ENCODE results near the gene WSCD2. TPM values are rescaled to one million over a fixed set of nuclear protein-coding genes. Genes with fewer than 3 reads are reported as not detected.

Gene WSCD2
- total RNA-seq, 2 donors from 2014 or later, result not detected

GRCh38 chr12:108102363-108102762 lies 26.7 kb upstream of the WSCD2 start:
- no peak for DNase-seq (ENCODE audit: low spot score in 2 of 2)
- no peaks in the 10 kb centered on the region for H3K36me3 Mint-ChIP-seq
- H3K27ac Mint-ChIP-seq, result no peak overlapping the region
- no peaks in the 10 kb centered on the region for H3K9me3 Mint-ChIP-seq
- ATAC-seq, result no peak

GRCh38 chr12:108103087-108103486 lies 26.0 kb upstream of the WSCD2 start:
- no peak for ATAC-seq
- no peaks in the 10 kb centered on the region for H3K36me3 Mint-ChIP-seq
- DNase-seq (ENCODE audit: low spot score in 2 of 2), result no peak
- H3K27ac Mint-ChIP-seq, result no peak overlapping the region
- H3K9me3 Mint-ChIP-seq, result no peaks in the 10 kb centered on the region

DNA sequence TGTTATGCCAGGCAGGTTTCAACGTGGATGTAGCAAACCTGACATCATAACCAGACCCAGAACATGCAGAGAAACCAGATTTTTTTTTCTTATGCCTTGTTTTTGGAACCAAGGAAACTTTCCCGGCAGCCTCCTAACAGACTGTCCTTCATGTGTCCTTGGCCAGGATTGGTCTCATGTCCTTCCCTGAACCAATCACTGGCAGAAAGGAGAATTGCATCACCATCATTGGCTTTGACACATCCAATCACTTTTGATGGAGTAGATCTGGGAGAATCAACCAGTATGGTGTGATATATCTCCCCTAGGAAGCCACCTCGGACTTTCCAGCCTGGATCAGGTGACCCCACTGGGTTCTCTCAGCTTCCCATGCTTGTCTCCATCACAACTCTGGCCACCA lies 25.6 kb upstream of the WSCD2 start:
- DNase-seq (ENCODE audit: low spot score in 2 of 2) (no peak), ATAC-seq (no peak)
- no peaks in the 10 kb centered on the region for H3K9me3 Mint-ChIP-seq
- H3K27ac Mint-ChIP-seq, result no peak overlapping the region
- no peaks in the 10 kb centered on the region for H3K36me3 Mint-ChIP-seq

GRCh38 chr12:108104657-108105056 lies 24.4 kb upstream of the WSCD2 start:
- Mint-ChIP-seq H3K27ac (no peak overlapping the region), H3K9me3 (no peaks in the 10 kb centered on the region), H3K36me3 (no peaks in the 10 kb centered on the region)
- ATAC-seq (no peak), DNase-seq (ENCODE audit: low spot score in 2 of 2) (no peak)

DNA sequence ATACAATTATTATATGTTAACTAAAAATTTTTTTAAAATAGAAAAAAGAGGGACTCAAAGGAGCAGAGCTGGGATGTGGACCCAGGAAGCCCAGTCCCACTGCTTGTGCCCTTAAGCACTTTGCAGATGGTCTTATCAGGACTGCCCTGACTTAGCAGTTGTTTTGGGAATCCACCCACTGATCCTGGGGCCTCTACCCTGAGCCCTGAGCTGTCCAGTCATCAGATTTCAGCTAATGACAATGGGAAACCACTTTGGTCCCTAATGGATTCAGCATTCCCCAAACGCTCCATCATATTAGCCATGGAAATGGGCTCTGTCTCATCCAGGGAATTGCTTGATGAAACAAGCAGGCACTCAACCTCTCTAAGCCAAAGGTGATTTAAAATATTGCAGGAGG lies 22.5 kb upstream of the WSCD2 start:
- ATAC-seq, result no peak
- Mint-ChIP-seq H3K27ac (no peak overlapping the region), H3K36me3 (no peaks in the 10 kb centered on the region), H3K9me3 (no peaks in the 10 kb centered on the region)
- no peak for DNase-seq (ENCODE audit: low spot score in 2 of 2)

- no peak for ATAC-seq
- no peaks in the 10 kb centered on the region for H3K9me3 Mint-ChIP-seq
Measured at GRCh38 chr12:108107293-108107692, 21.8 kb upstream of the WSCD2 start.

DNA sequence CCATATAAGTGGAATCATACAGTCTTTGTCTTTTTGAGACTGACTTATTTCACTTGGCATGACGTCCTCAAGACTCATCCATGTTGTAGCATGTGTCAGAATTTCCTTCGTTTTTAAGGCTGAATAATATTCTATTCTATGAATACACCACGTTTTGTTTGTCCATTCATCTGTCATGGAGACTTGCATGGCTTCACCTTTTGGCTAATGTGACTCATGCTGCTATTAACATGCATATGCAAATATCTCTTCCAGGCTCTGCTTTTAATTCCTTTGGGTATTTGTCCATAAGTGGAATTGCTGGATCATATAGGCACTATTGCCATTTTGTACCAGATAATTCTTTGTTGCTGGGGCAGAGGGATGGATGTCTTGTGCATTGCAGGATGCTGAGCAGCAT lies 19.6 kb upstream of the WSCD2 start:
- no peak for ATAC-seq
- Mint-ChIP-seq H3K27ac (no peak overlapping the region), H3K36me3 (no peaks in the 10 kb centered on the region), H3K9me3 (no peaks in the 10 kb centered on the region)
- DNase-seq (ENCODE audit: low spot score in 2 of 2), result no peak

More at GRCh38 chr12:108107293-108107692, 21.8 kb upstream of the WSCD2 start:
- no peaks in the 10 kb centered on the region for H3K36me3 Mint-ChIP-seq
- DNase-seq (ENCODE audit: low spot score in 2 of 2), result no peak
- H3K27ac Mint-ChIP-seq, result no peak overlapping the region

DNA sequence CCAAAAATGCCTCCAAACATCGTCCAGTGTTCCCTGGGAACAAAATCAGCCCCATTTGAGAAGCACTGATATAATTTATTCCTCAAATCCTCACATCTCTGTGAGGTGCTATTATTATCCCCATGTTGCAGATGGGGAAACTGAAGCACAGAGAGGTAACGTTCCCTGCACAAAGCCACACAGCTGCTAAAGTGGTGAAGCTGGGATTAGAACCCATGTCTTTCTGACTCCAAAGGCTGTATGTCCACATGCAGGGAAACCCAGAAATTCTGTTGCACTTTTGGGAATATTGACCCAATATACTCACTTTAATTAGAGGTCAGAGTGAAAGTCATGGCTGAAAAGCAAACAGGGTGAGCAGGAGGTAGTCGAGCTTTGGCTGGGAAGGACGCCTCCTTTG lies 19.1 kb upstream of the WSCD2 start:
- Mint-ChIP-seq H3K27ac (no peak overlapping the region), H3K9me3 (no peaks in the 10 kb centered on the region), H3K36me3 (no peaks in the 10 kb centered on the region)
- DNase-seq (ENCODE audit: low spot score in 2 of 2) (no peak), ATAC-seq (no peak)

- ATAC-seq (no peak), DNase-seq (ENCODE audit: low spot score in 2 of 2) (no peak)
- H3K27ac Mint-ChIP-seq, result no peak overlapping the region
- no peaks in the 10 kb centered on the region for H3K36me3 Mint-ChIP-seq
- no peaks in the 10 kb centered on the region for H3K9me3 Mint-ChIP-seq
Measured at GRCh38 chr12:108110844-108111243, 18.2 kb upstream of the WSCD2 start.

DNA sequence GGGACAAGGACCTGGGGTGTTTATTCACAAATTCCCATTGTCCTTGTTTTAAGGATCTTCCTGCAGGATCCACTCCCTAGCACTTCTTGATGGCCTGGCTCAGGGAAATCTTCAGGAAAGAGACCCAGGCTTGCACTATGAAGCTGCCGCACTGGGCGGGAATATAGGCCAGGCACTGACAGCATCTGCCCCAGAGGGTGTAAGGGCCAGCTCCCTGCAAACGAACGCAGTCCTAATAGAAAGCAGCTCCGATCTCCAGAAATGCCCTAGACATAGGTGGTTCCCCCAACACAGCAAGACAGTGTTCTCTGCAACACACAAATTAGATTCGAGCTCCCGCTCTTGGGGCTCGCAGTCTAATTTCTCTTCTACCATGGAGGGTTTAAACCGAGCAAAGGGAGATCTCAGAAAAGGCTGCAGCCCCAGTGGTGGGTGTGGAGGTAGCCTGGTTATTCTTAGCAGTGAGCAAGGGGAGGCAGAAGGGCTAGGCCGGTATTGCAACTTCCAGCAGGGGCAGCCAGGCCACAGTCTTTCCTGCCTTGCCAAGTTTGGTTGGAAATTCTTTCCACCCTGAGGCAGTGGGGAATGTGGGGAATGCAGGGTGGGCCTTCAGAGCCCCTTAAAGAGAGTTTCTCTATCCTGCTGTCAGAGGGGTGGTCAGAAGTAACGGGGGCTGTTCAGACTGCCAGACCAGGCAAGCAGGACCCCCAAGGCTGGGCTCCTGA lies 16.1 kb upstream of the WSCD2 start:
- Mint-ChIP-seq H3K36me3 (no peaks in the 10 kb centered on the region), H3K9me3 (no peaks in the 10 kb centered on the region), H3K27ac (no peak overlapping the region)
- DNase-seq (ENCODE audit: low spot score in 2 of 2) (no peak), ATAC-seq (no peak)

DNA sequence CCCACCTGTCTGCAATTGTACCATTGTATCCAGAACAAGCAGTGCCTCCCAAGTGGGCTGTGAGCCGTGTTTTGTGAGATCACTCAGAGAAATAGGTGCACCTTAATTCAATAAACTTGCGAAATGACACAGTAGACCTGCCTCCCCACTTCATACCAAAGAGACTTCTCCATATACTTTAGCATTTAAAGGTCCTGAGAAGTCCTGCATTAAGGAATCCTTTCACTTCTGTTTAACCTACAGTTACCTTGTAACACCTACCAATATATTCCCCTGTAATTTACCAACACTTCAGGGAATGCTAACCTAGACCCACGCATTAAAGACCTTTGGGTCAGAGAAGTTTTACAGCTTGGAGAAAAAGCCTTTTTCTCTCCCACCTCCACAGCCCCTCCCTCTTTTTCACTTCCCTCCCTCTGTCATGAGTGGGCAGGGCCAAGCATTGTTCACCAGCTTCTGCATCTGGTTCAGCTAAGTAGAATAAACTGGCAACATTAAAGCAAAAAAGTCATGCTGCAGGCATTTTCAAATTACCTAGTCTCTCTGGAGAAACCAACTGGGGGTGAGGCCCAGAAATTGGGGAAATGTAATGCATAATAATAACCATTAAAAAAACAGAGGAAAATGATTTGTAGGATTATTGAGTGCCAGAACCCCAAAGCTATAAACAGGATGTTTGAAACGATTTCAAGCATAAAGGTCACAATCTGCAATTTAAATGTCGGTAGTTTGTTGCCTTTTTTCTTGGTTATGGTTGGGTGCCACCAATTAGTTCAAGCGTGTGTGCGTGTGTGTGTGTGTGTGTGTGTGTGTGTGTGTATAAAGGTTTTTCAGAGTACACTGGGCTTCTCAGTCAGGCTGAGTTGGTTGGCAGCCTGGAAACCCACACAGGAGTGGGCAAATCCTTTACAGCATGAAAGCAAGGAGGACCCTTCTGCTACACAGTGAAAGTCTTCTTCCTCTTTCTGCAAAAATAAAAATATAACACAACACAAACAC lies 13.7 kb upstream of the WSCD2 start:
- peaks cover 5 to 7% of the 10 kb centered on the region in 2 donors for H3K9me3 Mint-ChIP-seq
- H3K27ac Mint-ChIP-seq, result no peak overlapping the region
- H3K36me3 Mint-ChIP-seq, result no peaks in the 10 kb centered on the region
- DNase-seq (ENCODE audit: low spot score in 2 of 2) (no peak), ATAC-seq (no peak)

- DNase-seq (ENCODE audit: low spot score in 2 of 2), result no peak
- ATAC-seq, result no peak
- H3K27ac Mint-ChIP-seq, result no peak overlapping the region
- peaks cover 5 to 9% of the 10 kb centered on the region in 2 donors for H3K9me3 Mint-ChIP-seq
- H3K36me3 Mint-ChIP-seq, result no peaks in the 10 kb centered on the region
Measured at GRCh38 chr12:108116254-108116653, 12.8 kb upstream of the WSCD2 start.

- H3K9me3 Mint-ChIP-seq, result peaks cover 5 to 9% of the 10 kb centered on the region in 2 donors
- DNase-seq (ENCODE audit: low spot score in 2 of 2) (no peak), ATAC-seq (no peak)
- H3K27ac Mint-ChIP-seq, result no peak overlapping the region
- H3K36me3 Mint-ChIP-seq, result no peaks in the 10 kb centered on the region
Measured at GRCh38 chr12:108116699-108117098, 12.4 kb upstream of the WSCD2 start.

GRCh38 chr12:108117163-108117849 lies 11.8 kb upstream of the WSCD2 start:
- DNase-seq (ENCODE audit: low spot score in 2 of 2) (no peak), ATAC-seq (no peak)
- no peaks in the 10 kb centered on the region for H3K36me3 Mint-ChIP-seq
- H3K9me3 Mint-ChIP-seq, result peaks cover 5 to 9% of the 10 kb centered on the region in 2 donors
- H3K27ac Mint-ChIP-seq, result no peak overlapping the region

GRCh38 chr12:108117902-108118301 lies 11.2 kb upstream of the WSCD2 start:
- H3K27ac Mint-ChIP-seq, result no peak overlapping the region
- ATAC-seq, result no peak

DNA sequence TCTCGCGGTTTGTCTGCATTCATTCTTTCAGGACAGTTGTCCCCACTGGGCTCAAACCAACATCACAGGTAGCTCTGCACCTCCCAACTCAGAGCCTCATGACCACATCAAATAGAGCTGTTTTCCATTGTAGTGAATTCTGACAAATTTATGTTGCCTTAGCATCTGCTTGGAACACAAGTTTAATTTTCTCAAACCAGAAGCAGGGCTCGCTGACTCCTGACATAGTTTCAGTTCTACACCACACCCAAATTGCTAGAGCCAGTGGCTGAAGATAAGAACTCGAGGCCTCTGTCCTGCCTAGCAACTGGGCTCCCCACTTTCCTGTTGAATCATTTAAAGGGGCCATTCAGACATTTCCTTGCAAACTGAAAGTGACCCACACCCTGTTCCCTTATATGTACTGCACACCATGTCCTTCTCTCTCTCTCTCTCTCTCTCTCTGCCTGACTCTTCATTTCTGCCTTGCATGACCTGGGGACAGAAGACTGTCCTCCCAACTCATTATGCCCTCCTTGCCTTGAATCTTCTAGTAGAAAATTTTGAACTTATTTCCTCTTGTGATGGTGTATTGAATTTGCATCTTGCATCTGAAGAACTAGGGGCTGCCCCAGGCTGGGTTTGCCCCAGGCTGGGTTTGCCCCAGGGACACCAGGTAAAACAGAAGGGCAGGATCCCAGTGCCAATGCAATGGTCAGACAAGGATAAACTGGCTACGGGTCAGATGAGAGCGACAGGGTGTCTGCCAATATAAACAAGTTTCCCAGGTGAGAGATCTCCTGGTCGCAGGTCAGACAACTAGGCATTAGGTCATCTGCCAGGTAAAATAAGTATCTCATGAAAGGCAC lies 9.7 kb upstream of the WSCD2 start:
- H3K36me3 Mint-ChIP-seq, result no peaks in the 10 kb centered on the region
- DNase-seq (ENCODE audit: low spot score in 2 of 2) (no peak), ATAC-seq (peak in 1 of 2 donors; percentile 46)
- peaks cover 5 to 9% of the 10 kb centered on the region in 2 donors for H3K9me3 Mint-ChIP-seq
- H3K27ac Mint-ChIP-seq, result no peak overlapping the region

More at GRCh38 chr12:108117902-108118301, 11.2 kb upstream of the WSCD2 start:
- Mint-ChIP-seq H3K36me3 (no peaks in the 10 kb centered on the region), H3K9me3 (peaks cover 5 to 9% of the 10 kb centered on the region in 2 donors)
- DNase-seq (ENCODE audit: low spot score in 2 of 2), result no peak

Data from activated naive CD4-positive, alpha-beta T cell treated with anti-CD3 and anti-CD28 coated beads, Interleukin-2, amount 50 U/mL, for 72 hours (primary cell).